ENCODE measurements around the gene OR2L5.

The OR2L5 gene, protein sequence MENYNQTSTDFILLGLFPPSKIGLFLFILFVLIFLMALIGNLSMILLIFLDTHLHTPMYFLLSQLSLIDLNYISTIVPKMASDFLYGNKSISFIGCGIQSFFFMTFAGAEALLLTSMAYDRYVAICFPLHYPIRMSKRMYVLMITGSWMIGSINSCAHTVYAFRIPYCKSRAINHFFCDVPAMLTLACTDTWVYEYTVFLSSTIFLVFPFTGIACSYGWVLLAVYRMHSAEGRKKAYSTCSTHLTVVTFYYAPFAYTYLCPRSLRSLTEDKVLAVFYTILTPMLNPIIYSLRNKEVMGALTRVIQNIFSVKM

DNA sequence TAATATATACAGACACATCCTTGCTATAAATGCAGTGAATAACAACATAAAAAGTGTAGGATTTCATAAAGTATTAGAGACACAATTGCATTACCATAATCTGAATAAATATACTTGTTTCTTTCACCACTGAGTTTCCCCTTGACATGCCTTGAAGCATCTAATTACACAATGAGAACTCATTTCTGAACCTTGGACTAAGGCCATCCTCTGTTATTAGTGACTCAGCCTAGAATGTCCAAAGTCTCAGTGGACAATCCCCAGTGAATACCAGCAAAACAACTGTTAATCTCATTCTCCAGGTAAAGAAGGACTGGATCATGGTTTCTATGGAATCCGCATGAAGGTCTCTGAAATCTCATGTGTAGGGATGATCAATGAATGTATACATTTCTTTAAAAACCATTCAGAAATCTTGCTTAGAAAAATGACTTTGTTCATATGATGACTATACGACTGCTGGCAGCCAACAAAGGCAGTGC lies at the start of gene OR2L5:
Gene OR2L5 (plus strand): TSS at position 432 of the 482 bp plus-strand sequence. CDS start 8,288 bp downstream, outside the sequence.
- no peak for DNase-seq

DNA sequence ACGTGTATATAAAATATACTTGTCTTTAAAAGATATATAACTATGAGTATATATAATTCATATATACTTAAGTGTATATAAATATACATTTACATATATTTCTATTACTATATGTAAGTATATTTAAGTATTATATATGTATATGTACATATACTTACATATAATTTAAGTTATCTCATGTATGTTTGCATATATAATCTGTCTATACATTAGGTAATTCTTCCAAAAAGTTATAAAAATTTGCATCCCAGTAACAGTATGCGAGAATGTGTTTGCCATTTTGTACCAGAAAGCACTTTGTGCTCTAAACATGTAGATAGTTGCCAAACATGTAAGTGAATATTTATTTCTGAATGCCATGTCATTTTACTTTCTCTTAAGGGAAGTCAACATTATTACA lies 48.5 kb upstream of the OR2L5 start, which contains the start of gene OR2AK2:
Gene OR2AK2 (plus strand): TSS at position 301 of the 400 bp plus-strand sequence. CDS start 144 bp downstream, outside the sequence.
- no peak for DNase-seq

DNA sequence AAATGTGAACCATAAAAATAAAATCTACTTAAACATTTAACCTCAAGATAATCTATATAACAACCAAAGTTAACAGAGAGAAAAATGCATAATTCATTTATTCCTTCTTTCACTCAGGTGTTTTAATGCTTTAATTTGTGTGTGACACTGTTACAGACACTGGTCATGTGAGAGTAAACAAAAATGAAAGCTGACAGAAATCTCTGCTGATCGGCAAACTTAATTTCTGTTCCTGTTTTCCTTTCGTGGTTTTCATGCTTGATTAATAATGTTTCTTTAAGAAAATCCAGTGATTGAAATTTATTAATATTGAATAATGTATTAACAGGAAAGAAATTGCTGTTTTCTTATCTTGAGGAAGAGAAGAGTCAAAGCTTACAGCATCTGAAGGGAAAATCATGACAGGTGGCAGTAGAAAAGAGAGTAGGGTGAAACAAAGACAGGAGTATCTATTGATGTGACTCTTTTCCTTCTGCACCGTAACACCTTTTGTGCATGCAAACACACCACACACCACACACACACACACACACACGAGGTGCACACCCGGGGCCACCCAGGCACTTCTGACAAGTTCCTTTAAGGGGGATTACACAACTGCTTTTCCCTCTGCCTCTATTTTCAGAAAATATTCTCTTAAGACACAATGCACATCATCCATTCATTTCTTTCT lies 46.8 kb upstream of the OR2L5 start:
- no peak for DNase-seq

GRCh38 chr1:247992986-247993385 lies 20.5 kb upstream of the OR2L5 start:
- DNase-seq = no peak

GRCh38 chr1:247998811-247999210 lies 14.6 kb upstream of the OR2L5 start:
- DNase-seq = no peak

DNA sequence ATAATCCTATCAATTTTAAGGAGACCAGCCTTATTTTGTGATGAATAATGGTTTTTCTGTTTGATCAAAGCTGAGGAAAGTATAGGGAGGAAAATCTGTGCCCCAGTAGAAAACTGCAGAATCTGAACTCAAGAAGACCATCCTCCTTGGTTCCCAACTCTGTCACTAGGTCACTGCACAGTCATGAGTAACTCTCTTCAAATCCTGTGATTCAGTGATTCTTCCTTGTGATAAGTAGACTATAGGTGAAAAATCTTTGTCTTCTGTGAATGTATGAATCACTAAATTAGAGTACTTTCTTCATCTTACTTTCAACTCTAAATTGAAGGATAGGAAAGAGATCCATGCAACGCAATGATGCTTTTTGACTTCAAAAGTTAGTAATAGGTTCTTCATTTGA lies 13.3 kb upstream of the OR2L5 start:
- no peak for DNase-seq

- no peak for DNase-seq
These were observed 5.7 kb upstream of the OR2L5 start for GRCh38 chr1:248007778-248008177.

DNA sequence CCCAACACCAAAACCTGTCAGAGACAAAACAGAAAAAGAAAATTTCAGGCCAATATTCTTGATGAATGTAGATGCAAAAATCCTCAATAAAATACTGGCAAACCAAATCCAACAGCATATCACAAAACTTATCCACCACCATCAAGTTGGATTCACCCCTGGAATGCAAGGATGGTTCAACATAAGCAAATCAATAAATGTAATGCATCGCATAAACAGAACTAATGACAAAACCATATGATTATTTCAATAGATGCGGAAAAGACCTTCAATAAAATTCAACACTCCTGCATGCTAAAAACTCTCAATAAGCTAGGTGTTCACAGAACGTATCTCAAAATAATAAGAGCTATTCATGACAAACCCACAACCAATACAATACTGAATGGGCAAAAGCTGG lies 3.8 kb upstream of the OR2L5 start:
- DNase-seq = no peak

GRCh38 chr1:248015803-248016202 lies 2.3 kb downstream of the OR2L5 start:
- no peak for DNase-seq

GRCh38 chr1:248029770-248030169 lies 16.3 kb downstream of the OR2L5 start, which contains the start of gene OR2L2:
OR2L2 (plus strand) TSS chr1:248030070; CDS start chr1:248038268, 8,198 bp downstream.
- no peak for DNase-seq

DNA sequence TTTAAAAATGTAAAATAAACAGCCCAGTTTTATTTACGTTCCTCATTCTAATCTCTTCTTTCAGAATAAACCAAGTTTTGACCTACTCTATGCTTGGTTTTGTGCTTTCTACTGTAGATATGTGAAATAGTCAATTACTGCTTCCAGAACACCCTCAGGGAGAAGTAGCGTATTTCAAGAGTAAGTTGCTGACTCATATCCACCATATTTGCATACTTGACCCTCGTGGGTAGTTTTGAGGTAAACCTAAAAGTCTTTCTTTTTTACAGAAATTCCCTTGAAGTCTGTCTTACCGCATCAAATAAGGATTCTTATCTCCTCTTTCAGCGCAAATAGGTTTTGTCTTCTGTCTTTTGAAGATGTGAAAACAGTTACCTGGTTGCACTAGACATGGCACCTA lies 31.7 kb downstream of the OR2L5 start:
- no peak for DNase-seq

GRCh38 chr1:248046536-248046935 lies 33.1 kb downstream of the OR2L5 start, which contains the start of gene OR2L3:
OR2L3 (plus strand) TSS chr1:248046836; CDS start chr1:248060682, 13,846 bp downstream.
- no peak for DNase-seq

- no peak for DNase-seq
These were observed 33.5 kb downstream of the OR2L5 start for GRCh38 chr1:248047008-248047407.

DNA sequence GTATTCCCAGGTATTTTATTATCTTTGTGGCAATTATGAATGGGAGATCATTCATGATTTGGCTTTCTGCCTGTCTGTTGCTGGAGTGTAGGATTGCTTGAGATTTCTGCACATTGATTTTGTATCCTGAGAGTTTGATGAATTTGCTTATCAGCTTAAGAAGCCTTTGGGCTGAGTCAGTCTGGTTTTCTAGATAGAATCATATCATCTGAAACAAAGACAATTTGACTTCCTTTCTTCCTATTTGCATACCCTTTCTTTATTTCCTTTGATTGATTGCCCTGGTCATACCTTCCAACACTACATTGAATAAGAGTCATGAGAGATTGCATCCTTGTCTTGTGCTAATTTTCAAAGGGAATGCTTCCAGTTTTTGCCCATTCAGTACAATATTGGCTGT lies 41.2 kb downstream of the OR2L5 start:
- no peak for DNase-seq

DNA sequence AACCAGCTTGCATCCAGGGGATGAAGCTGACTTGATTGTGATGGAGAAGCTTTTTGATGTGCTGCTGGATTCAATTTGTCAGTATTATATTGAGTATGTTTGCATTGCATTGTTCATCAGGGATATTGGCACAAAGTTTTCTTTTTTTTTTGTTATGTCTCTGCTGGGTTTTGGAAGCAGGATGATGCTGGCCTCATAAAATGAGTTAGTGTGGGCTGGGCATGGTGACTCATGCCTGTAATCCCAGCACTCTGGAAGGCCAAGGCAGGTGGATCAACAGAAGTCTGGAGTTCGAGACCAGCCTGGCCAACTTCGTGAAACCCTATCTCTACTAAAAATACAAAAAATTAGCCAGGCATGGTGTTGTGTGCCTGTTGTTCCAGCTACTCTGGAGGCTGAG lies 41.8 kb downstream of the OR2L5 start:
- no peak for DNase-seq

DNA sequence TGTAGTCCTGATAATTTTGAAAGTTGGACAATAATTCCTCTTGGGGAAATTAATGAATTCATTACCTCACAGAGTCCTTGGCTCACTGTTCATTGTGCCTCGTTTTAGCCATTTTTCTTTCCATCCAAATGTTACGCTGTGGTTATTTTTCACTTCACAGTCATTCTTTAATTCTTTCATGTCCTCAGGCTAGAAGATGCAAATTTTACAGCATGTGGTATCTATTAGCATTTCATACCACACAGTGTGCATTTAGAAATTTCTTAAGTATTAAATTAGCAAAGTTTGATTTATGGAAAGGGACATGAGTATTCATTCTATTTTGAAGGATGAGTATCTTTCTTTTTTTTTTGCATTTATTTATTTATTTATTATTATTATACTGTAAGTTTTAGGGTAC lies 51.6 kb downstream of the OR2L5 start:
- DNase-seq = no peak

GRCh38 chr1:248065604-248066003 lies 52.1 kb downstream of the OR2L5 start:
- no peak for DNase-seq

Measured in activated CD4-positive, alpha-beta T cell treated with anti-CD3 and anti-CD28 coated beads, Interleukin-2, Interleukin-6, amounts not matched to agents 100 ng/mL and 50 ng/mL, durations not matched to agents 16 hours and 8 hours (primary cell).